Breast epithelium (tissue), 4 donors: ENCODE data around the gene SETD2. TPM values are rescaled to one million over a fixed set of nuclear protein-coding genes. Genes with fewer than 3 reads are reported as not detected.
"Not testable (repeated sequence)": the region's sequence is repeated elsewhere in the genome, so short reads cannot be mapped to it uniquely, and the experiment has no call there.

ENCODE experiments used
- DNase-seq, 2 donors: peaks; one replicate each; pipeline ENCODE4 v3.0.0-alpha.2; 2019; ENCODE audit warnings: low spot score in 2 of 2
- H3K27ac ChIP-seq, 2 donors: fragments of 200-600 bp; sonication (generic) in 1 of 2; one replicate each; pipeline ENCODE4 v1.5.1; 2016 to 2019; ENCODE audit warnings: mild to moderate bottlenecking in 1 of 2
- H3K27me3 ChIP-seq, 2 donors: fragments of 200-600 bp; sonication (generic) in 1 of 2; one replicate each; pipeline versions ENCODE4 v1.5.1 to v1.6.0; 2017 to 2019; ENCODE audit warnings: control low read depth in 1 of 2, mild to moderate bottlenecking in 1 of 2
- H3K36me3 ChIP-seq: fragments of 200-600 bp; one replicate; pipeline ENCODE4 v1.5.1; 2019
- H3K4me1 ChIP-seq, 2 donors: fragments of 200-600 bp; sonication (generic); one replicate each; pipeline ENCODE4 v1.5.1; 2016 to 2019; ENCODE audit warnings: control low read depth in 1 of 2
- H3K4me3 ChIP-seq, 3 donors: fragments of 200-600 bp; sonication (generic); 1 replicate in 2 of 3; 2 replicates in 1 of 3; pipeline ENCODE4 v1.5.1; 2016 to 2019; ENCODE audit warnings: mild to moderate bottlenecking in 3 of 3, moderate library complexity in 2 of 3
- H3K9me3 ChIP-seq, 2 donors: fragments of 200-600 bp; sonication (generic) in 1 of 2; one replicate each; pipeline ENCODE4 v1.5.1; 2016 to 2019; ENCODE audit warnings: control low read depth in 1 of 2
- POLR2A ChIP-seq: fragments of 450-650 bp; IDR thresholded peaks from one replicate; pipeline ENCODE4 v1.6.1; 2016; ENCODE audit warnings: antibody characterized with exemption, mild to moderate bottlenecking, moderate library complexity
- POLR2AphosphoS5 ChIP-seq, 3 donors: sonication (generic); formaldehyde crosslinking; IDR thresholded peaks; one replicate each; pipeline ENCODE4 v1.6.1; 2017; ENCODE audit warnings: antibody characterized with exemption in 3 of 3
- intact Hi-C: fragments of 100-400 bp; cut with DNase I; formaldehyde crosslinking; loops from one replicate; pipeline ENCODE4 v1.15.1; 2023; ENCODE audit warnings: low total_unique reads
- total RNA-seq, 3 donors: library from RNA; depleted of rRNA; stranded (reverse); fragments of >200 nt; gene quantifications; one replicate each; pipeline ENCODE4 v1.1.0, GENCODE V29; 2016
- TF ChIP-seq, protein P1 (sequence below), 3 donors: fragments of 450-650 bp; IDR thresholded peaks; one replicate each; pipeline ENCODE4 v1.5.1; 2016 to 2017; ENCODE audit warnings: antibody characterized with exemption in 3 of 3, mild to moderate bottlenecking in 3 of 3, moderate library complexity in 3 of 3

Gene SETD2
- total RNA-seq, 3 donors from 2014 or later: 59.8 to 87.8 (median 74.4) TPM

DNA sequence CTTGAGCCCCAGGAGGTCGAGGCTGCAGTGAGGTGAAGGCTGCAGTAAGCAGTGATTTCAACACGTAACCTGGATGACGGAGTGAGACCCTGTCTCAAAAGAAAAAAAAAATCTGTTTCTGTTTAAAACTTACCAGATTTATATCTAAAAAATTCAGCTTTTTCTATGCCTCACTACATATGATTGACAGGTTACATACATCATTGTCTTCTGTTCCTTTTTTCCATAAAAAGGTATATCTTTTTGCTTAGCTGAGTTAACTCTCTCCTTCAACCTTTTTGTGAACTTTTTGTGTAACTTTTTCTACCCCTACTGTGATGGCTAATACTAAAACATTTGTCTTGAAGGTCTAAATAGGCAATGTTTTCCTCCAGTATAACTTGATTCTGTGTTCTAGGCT lies 38.6 kb upstream of the SETD2 start:
- Histone ChIP-seq H3K36me3 (no peaks in the 10 kb centered on the region), H3K9me3 (no peaks in the 10 kb centered on the region), H3K4me3 (no peak overlapping the region), H3K4me1 (no peaks in the 10 kb centered on the region), H3K27me3 (no peaks in the 10 kb centered on the region), H3K27ac (no peak overlapping the region)
- DNase-seq: no peak
- intact Hi-C loops: no loop called here
- TF ChIP-seq, protein P1, sequence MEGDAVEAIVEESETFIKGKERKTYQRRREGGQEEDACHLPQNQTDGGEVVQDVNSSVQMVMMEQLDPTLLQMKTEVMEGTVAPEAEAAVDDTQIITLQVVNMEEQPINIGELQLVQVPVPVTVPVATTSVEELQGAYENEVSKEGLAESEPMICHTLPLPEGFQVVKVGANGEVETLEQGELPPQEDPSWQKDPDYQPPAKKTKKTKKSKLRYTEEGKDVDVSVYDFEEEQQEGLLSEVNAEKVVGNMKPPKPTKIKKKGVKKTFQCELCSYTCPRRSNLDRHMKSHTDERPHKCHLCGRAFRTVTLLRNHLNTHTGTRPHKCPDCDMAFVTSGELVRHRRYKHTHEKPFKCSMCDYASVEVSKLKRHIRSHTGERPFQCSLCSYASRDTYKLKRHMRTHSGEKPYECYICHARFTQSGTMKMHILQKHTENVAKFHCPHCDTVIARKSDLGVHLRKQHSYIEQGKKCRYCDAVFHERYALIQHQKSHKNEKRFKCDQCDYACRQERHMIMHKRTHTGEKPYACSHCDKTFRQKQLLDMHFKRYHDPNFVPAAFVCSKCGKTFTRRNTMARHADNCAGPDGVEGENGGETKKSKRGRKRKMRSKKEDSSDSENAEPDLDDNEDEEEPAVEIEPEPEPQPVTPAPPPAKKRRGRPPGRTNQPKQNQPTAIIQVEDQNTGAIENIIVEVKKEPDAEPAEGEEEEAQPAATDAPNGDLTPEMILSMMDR (IDR thresholded peaks at IDR 0.05): no peak
- TF ChIP-seq POLR2A (no peak), POLR2AphosphoS5 (IDR thresholded peaks at IDR 0.05) (no peak)

DNA sequence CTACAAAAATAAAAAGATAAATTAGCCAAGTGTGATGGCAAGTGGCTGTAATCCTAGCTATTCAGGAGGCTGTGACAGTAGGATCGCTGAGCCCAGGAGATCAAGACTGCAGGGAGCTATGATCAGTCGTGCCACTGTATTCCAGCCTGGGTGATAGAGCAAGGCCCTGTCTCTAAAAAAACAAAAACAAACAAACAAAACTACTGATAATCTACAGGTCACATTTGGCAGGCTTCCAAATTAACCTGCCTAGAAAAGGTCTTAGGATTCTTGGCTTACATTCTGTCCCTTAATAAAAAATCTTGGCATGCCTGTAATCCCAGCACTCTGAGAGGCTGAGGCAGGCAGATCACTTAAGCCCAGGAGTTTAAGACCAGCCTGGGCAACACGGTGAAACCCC lies 33.4 kb upstream of the SETD2 start:
- intact Hi-C loops: no loop called here
- H3K9me3 ChIP-seq: no peaks in the 10 kb centered on the region
- no peaks in the 10 kb centered on the region for H3K27me3 ChIP-seq
- TF ChIP-seq, protein P1 (IDR thresholded peaks at IDR 0.05): no peak
- TF ChIP-seq POLR2AphosphoS5 (IDR thresholded peaks at IDR 0.05): no peak
- no peak for TF ChIP-seq POLR2A
- H3K4me1 ChIP-seq: no peaks in the 10 kb centered on the region
- no peak overlapping the region for H3K4me3 ChIP-seq
- H3K27ac ChIP-seq: no peak overlapping the region
- no peak for DNase-seq
- H3K36me3 ChIP-seq: no peaks in the 10 kb centered on the region

DNA sequence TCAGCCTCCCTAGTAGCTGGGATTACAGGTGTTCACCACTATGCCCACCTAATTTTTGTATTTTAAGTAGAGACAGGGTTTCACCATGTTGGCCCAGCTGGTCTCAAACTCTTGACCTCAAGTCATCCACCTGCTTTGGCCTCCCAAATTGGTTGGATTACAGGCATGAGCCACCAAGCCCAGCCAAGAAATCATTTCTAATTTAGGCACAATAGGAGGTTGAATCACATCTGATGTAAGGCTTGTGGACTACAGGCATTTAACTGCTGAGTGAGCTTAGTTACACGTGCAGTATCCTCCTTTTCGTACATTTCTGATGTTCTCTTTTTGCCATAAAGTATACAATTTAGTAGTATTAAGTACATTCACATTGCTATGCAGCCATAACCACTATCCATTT lies 31.1 kb upstream of the SETD2 start:
- no peak for TF ChIP-seq POLR2AphosphoS5 (IDR thresholded peaks at IDR 0.05)
- TF ChIP-seq, protein P1 (IDR thresholded peaks at IDR 0.05): no peak
- TF ChIP-seq POLR2A: no peak
- no peak for DNase-seq
- Histone ChIP-seq H3K4me3 (no peak overlapping the region), H3K27me3 (no peaks in the 10 kb centered on the region), H3K36me3 (no peaks in the 10 kb centered on the region), H3K27ac (no peak overlapping the region), H3K9me3 (no peaks in the 10 kb centered on the region), H3K4me1 (no peaks in the 10 kb centered on the region)
- intact Hi-C loops: no loop called here

DNA sequence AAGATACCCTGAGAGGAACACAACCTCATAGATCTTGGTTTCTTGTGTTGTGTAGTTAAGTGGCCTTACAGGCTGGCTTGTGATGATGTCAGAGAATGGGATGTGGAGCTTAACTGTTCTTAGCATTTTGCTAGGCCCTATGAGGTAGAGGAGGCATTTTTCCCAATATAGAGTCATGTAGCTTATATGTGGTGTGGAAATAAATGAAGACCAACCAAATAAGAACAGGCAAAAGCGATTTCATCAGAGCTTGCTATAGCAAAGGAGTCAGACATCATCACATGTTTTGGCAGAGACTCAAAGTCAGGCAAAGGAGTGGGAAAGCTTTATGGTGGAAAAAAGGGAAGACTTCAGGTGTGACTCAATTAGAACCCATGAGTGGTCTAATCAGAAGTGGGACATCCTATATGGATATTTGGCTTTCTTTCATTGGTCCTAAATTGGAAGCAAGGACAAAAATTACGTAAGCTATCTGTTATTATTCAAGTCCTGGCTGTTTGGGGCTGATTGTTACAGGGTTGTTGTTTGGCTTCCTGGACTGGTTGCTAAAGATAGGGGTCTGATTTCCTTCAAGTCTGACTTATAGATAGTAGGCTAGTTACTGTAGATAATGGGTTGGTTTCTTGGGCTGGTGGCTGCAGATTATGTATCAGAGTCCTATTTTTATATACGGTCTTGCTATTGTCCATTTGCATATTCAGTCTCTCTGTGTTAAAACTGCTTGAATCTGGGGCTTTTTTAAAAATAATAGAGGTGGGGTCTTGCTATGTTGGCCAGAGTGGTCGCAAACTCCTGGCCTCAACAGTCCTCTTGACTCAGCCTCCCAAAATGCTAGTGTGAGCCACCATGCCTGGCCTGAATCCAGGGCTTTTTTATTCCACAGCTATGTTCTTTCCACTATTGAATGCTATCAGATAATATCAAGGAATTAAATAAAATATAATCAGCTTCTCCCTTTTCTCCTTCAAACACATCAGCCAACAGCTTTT lies 30.3 kb upstream of the SETD2 start:
- Histone ChIP-seq H3K27me3 (no peaks in the 10 kb centered on the region), H3K4me1 (no peaks in the 10 kb centered on the region), H3K27ac (no peak overlapping the region), H3K9me3 (no peaks in the 10 kb centered on the region), H3K4me3 (no peak overlapping the region), H3K36me3 (no peaks in the 10 kb centered on the region)
- TF ChIP-seq, protein P1 (IDR thresholded peaks at IDR 0.05): no peak
- no peak for TF ChIP-seq POLR2AphosphoS5 (IDR thresholded peaks at IDR 0.05)
- no peak for TF ChIP-seq POLR2A
- DNase-seq: no peak
- intact Hi-C loops: no loop called here

DNA sequence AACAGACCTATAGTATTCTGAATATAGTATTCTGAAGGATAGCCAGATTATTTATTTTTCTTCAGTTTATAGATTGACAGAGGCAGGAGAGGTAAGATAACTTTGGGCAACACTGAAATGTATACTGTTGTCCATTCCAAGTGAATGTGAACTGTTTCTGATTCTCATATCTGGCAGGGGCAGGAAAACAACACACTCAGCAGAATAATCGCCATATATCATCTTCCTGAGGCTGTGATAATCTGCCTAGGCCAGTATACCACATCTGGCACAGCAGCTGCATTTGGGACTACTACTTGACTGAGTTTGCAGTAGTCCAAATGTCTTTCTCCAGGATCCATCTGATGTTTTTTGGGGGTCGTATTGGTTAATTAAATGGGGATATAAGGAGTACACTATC lies 22.4 kb upstream of the SETD2 start:
- Histone ChIP-seq H3K36me3 (no peaks in the 10 kb centered on the region), H3K4me1 (no peaks in the 10 kb centered on the region), H3K27me3 (no peaks in the 10 kb centered on the region), H3K27ac (no peak overlapping the region), H3K4me3 (no peak overlapping the region), H3K9me3 (no peaks in the 10 kb centered on the region)
- DNase-seq: no peak
- intact Hi-C loops: loop anchor here (5.0 kb wide), 1 partner anchor 614 kb away; no protein-coding TSS in a partner anchor
- no peak for TF ChIP-seq POLR2AphosphoS5 (IDR thresholded peaks at IDR 0.05)
- TF ChIP-seq POLR2A: no peak
- TF ChIP-seq, protein P1 (IDR thresholded peaks at IDR 0.05): no peak

DNA sequence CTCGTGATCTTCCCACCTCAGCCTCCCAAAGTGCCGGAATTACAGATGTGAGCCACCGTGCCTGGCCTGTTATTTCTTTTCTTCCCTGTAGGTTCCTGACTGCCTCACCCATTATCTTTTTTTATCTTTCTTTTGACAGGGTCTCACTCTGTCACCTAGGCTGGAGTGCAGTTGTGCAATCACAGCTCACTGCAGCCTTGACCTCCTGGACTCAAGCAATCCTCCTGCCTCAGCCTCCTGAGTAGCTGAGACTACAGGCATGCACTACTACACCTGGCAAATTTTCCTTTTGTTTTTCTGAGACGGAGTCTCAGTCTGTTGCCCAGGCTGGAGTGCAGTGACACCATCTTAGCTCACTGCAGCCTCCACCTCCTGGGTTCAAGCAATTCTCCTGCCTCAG lies 17.8 kb upstream of the SETD2 start:
- H3K4me3 ChIP-seq, H3K27me3 ChIP-seq, H3K36me3 ChIP-seq, DNase-seq, H3K27ac ChIP-seq, H3K9me3 ChIP-seq, H3K4me1 ChIP-seq, intact Hi-C loops: not testable (repeated sequence)

DNA sequence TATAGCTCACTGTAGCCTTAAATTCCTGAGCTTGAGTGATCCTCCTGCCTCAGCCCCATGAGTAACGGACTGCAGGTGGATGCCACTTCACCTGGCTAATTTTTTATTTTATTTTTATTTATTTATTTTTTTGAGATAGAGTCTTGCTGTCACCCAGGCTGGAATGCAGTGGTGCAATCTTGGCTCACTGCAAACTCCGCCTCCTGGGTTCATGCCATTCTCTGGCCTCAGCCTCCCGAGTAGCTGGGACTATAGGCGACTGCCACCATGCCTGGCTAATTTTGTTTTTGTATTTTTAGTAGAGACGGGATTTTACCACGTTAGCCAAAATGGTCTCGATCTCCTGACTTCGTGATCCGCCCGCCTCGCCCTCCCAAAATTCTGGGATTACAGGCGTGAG lies 16.1 kb upstream of the SETD2 start:
- intact Hi-C loops: not testable (repeated sequence)

More for the DNA sequence above, 16.1 kb upstream of the SETD2 start:
- not testable (repeated sequence) for H3K4me3 ChIP-seq, H3K27ac ChIP-seq, DNase-seq, H3K9me3 ChIP-seq, H3K36me3 ChIP-seq, H3K4me1 ChIP-seq, H3K27me3 ChIP-seq
